ENCODE results near the gene ZNF311. TPM values are rescaled to one million over a fixed set of nuclear protein-coding genes. Genes with fewer than 3 reads are reported as not detected.
A peak's percentile ranks its signal among the peaks of the same experiment; 100 is the strongest.

Gene ZNF311
- total and polyA plus RNA-seq, 9 of the 15 experiments (the other 6 are each of a cell fraction or from before 2014, with no cell fraction given) = 5.1 to 10.0 (median 7.5) TPM

DNA sequence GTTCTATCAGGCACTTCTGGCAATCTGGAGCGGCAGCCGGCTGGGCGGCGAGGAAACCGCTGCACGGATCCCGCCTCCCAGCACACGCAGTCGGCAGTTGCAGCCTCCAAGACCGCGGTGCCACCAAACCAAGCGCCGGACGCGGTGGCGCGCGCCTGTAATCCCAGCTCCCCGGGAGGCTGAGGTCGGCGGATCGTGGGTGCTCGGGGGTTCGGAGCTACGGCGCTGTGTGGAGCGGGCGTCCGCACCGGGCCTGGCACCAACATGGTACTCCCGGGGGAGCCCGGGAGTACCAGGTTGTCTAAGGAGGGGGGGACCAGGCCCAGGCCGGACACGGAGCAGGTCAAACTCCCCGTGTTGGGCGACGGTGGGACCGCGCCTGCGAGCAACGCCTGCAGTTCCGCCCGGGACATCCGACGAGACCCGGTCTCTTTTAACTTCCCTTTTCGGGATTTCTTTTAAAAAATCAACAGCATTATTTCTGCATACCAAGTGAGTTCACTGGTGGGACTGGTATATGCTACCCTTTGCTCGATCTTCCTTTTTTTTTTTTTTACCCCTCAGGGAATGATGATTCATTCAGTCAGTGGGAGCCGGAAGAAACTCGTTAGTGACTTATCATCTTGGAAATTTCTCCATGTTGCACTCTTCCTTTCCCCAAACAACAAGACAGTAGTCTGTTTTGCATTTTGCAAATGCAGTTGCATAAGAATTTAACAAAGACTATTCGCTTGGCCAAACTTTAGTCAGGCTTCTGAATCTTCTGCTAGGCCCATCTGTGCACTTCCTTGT, 27.6 kb downstream of the ZNF311 start (continued):
- TF ChIP-seq ZNF184 (CRISPR knock-in tag; IDR thresholded peaks at IDR 0.05) = no peak
- no peak for TF ChIP-seq ZSCAN29 (IDR thresholded peaks at IDR 0.05)
- peak; percentile 36; the same call in 1 of the 2 replicates for TF ChIP-seq MAFG (tag; conservative IDR thresholded peaks at IDR 0.05)
- TF ChIP-seq MYC (IDR thresholded peaks at IDR 0.05; ENCODE audit: low read depth, low read length) = no peak
- no peak for TF ChIP-seq MYC (CRISPR knock-in tag; IDR thresholded peaks at IDR 0.05; ENCODE audit: borderline replicate concordance, low read depth)
- TF ChIP-seq, protein P1, sequence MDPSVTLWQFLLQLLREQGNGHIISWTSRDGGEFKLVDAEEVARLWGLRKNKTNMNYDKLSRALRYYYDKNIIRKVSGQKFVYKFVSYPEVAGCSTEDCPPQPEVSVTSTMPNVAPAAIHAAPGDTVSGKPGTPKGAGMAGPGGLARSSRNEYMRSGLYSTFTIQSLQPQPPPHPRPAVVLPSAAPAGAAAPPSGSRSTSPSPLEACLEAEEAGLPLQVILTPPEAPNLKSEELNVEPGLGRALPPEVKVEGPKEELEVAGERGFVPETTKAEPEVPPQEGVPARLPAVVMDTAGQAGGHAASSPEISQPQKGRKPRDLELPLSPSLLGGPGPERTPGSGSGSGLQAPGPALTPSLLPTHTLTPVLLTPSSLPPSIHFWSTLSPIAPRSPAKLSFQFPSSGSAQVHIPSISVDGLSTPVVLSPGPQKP (CRISPR knock-in tag; IDR thresholded peaks at IDR 0.05) = no peak
- TF ChIP-seq ZNF644 (tag; IDR thresholded peaks at IDR 0.05; ENCODE audit: low read depth) = no peak
- 0 out of 2 replicates have a peak, but pooled peaks have one; percentile 35 for TF ChIP-seq RBFOX2 (IDR thresholded peaks at IDR 0.05; ENCODE audit: low read depth, low read length)
- TF ChIP-seq RHOXF2B (CRISPR knock-in tag; conservative IDR thresholded peaks at IDR 0.05) = no peak
- no peak for TF ChIP-seq ZNF12 (CRISPR knock-in tag; IDR thresholded peaks at IDR 0.05)
- peak; percentile 90 for TF ChIP-seq DMBX1 (CRISPR knock-in tag; IDR thresholded peaks at IDR 0.05; ENCODE audit: borderline replicate concordance)
- TF ChIP-seq ZNF766 (CRISPR knock-in tag; conservative IDR thresholded peaks at IDR 0.05) = peak; percentile 65; the same call in 1 of the 2 replicates
- peak; percentile 34; the same call in 1 of the 2 replicates for TF ChIP-seq DPF2 (IDR thresholded peaks at IDR 0.05)
